A549 (cell line): ENCODE measurements around the gene ADISSP.

ENCODE experiments used
- BHLHE40 ChIP-seq: IDR thresholded peaks from 2 replicates; pipeline ENCODE4 v1.6.1; 2012; ENCODE audit warnings: low read depth, low read length, inconsistent platforms
- KDM1A ChIP-seq: fragments of 200-600 bp; sonication (generic); IDR thresholded peaks from 2 replicates; pipeline ENCODE4 v1.6.1; 2016; ENCODE audit warnings: low read depth, mild to moderate bottlenecking
- NPAS2 ChIP-seq: fragments of 250-450 bp; sonication (Bioruptor Pico); IDR thresholded peaks from 2 replicates; pipeline ENCODE4 v1.8.0; 2022; ENCODE audit warnings: mild to moderate bottlenecking, moderate library complexity, borderline replicate concordance
- POLR2A ChIP-seq: IDR thresholded peaks from 2 replicates; pipeline ENCODE4 v1.6.1; 2012; ENCODE audit warnings: mild to moderate bottlenecking, low read length
- RAD21 ChIP-seq, 2 experiments: fragments of >200 bp in 1 of 2; sonication (Bioruptor Twin) in 1 of 2; formaldehyde crosslinking in 1 of 2; IDR thresholded peaks in 1 of 2; conservative IDR thresholded peaks in 1 of 2; 2 replicates in 1 of 2; 3 replicates in 1 of 2; pipeline ENCODE4 v1.6.1; 2012 to 2018; ENCODE audit warnings: inconsistent platforms in 1 of 2
- SMC3 ChIP-seq: fragments of >200 bp; sonication (Bioruptor Twin); formaldehyde crosslinking; IDR thresholded peaks from 3 replicates; pipeline ENCODE4 v1.6.1; 2018; ENCODE audit warnings: inconsistent platforms
- TF ChIP-seq, protein P1 (sequence below): fragments of 450-650 bp; IDR thresholded peaks from 2 replicates; pipeline ENCODE4 v1.6.1; 2014; ENCODE audit warnings: antibody characterized with exemption
- TF ChIP-seq, protein P2 (sequence below): fragments of 200-600 bp; sonication (generic); IDR thresholded peaks from 2 replicates; pipeline ENCODE4 v1.6.1; 2016; ENCODE audit warnings: antibody characterized with exemption, mild to moderate bottlenecking, moderate library complexity
- TF ChIP-seq, protein P3 (sequence below): fragments of >200 bp; sonication (Bioruptor Twin); formaldehyde crosslinking; IDR thresholded peaks from 3 replicates; pipeline ENCODE4 v1.5.1; 2016

DNA sequence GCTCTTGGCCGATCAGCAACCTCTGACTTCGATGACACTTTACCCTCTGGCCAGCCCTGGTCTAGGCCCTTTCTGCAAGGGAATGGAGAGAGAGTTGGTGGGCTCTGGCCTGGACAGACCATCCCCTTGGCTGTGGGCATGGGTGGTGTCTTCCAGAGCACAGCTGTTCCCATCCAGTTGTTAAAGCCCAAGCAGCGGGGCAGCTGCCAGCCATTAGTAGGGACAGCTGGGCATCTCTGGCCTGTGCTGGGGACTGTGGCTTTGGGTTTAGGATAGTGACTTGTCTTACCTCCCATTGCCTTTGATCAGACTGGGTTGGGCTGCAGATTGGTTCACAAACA is 31.3 kb upstream of the ADISSP start:
- TF ChIP-seq RAD21 (conservative IDR thresholded peaks at IDR 0.05 in 1 of 2, IDR thresholded peaks at IDR 0.05 in 1 of 2) = no peak
- TF ChIP-seq POLR2A = no peak
- no peak for TF ChIP-seq NPAS2
- TF ChIP-seq, protein P1, sequence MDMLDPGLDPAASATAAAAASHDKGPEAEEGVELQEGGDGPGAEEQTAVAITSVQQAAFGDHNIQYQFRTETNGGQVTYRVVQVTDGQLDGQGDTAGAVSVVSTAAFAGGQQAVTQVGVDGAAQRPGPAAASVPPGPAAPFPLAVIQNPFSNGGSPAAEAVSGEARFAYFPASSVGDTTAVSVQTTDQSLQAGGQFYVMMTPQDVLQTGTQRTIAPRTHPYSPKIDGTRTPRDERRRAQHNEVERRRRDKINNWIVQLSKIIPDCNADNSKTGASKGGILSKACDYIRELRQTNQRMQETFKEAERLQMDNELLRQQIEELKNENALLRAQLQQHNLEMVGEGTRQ = no peak
- TF ChIP-seq, protein P2, sequence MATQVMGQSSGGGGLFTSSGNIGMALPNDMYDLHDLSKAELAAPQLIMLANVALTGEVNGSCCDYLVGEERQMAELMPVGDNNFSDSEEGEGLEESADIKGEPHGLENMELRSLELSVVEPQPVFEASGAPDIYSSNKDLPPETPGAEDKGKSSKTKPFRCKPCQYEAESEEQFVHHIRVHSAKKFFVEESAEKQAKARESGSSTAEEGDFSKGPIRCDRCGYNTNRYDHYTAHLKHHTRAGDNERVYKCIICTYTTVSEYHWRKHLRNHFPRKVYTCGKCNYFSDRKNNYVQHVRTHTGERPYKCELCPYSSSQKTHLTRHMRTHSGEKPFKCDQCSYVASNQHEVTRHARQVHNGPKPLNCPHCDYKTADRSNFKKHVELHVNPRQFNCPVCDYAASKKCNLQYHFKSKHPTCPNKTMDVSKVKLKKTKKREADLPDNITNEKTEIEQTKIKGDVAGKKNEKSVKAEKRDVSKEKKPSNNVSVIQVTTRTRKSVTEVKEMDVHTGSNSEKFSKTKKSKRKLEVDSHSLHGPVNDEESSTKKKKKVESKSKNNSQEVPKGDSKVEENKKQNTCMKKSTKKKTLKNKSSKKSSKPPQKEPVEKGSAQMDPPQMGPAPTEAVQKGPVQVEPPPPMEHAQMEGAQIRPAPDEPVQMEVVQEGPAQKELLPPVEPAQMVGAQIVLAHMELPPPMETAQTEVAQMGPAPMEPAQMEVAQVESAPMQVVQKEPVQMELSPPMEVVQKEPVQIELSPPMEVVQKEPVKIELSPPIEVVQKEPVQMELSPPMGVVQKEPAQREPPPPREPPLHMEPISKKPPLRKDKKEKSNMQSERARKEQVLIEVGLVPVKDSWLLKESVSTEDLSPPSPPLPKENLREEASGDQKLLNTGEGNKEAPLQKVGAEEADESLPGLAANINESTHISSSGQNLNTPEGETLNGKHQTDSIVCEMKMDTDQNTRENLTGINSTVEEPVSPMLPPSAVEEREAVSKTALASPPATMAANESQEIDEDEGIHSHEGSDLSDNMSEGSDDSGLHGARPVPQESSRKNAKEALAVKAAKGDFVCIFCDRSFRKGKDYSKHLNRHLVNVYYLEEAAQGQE = no peak
- TF ChIP-seq, protein P3, sequence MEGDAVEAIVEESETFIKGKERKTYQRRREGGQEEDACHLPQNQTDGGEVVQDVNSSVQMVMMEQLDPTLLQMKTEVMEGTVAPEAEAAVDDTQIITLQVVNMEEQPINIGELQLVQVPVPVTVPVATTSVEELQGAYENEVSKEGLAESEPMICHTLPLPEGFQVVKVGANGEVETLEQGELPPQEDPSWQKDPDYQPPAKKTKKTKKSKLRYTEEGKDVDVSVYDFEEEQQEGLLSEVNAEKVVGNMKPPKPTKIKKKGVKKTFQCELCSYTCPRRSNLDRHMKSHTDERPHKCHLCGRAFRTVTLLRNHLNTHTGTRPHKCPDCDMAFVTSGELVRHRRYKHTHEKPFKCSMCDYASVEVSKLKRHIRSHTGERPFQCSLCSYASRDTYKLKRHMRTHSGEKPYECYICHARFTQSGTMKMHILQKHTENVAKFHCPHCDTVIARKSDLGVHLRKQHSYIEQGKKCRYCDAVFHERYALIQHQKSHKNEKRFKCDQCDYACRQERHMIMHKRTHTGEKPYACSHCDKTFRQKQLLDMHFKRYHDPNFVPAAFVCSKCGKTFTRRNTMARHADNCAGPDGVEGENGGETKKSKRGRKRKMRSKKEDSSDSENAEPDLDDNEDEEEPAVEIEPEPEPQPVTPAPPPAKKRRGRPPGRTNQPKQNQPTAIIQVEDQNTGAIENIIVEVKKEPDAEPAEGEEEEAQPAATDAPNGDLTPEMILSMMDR = no peak
- TF ChIP-seq SMC3 = no peak
- TF ChIP-seq KDM1A = no peak
- no peak for TF ChIP-seq BHLHE40
